WTC11 (cell line): ENCODE data around the gene PTPN3. TPM values are rescaled to one million over a fixed set of nuclear protein-coding genes. Genes with fewer than 3 reads are reported as not detected.

Experiments used
- microRNA-seq: library from miRNA; unstranded; fragments of <30 nt; microRNA quantifications from one replicate; pipeline ENCODE4 v1.2.0, GENCODE V29; 2022; ENCODE audit warnings: borderline number of aligned reads
- total RNA-seq: library from RNA; stranded (reverse); gene quantifications from 3 replicates; pipeline ENCODE4 v1.2.3, GENCODE V29; 2021

Gene PTPN3
- total RNA-seq, 1 experiment from 2014 or later = 1.7 TPM

Small RNA genes within 50 kb of the gene (microRNA-seq; reads per million reads assigned to microRNA genes)
- gene MIR3927 = not detected

Other genes with a start within 250 kb of the PTPN3 start
- gene EPB41L4B, start 177.2 kb downstream of the PTPN3 start, total RNA-seq = 20.0 to 21.8 TPM (median 21.7 TPM) in 3 replicates